ENCODE measurements around the gene VPS11.

Gene VPS11

GRCh38 chr11:119049081-119049480 lies 18.5 kb upstream of the VPS11 start:
- H2BK120ac ChIP-seq (ENCODE audit: low read depth, low read length) = no peak overlapping the region
- no peak overlapping the region for H3K4ac ChIP-seq (ENCODE audit: low read length)
- H3K4me3 ChIP-seq (ENCODE audit: low read length in 2 of 2) = no peak overlapping the region
- no CpG with 5 or more reads among the region's 7 CpGs for WGBS, 2 donors (ENCODE audit: extremely low coverage in 2 of 2, insufficient read length in 2 of 2, insufficient replicate concordance in 1 of 2)
- H3K9me3 ChIP-seq (replicated peaks in 1 of 2; ENCODE audit: control insufficient read depth in 2 of 2, insufficient read depth in 1 of 2, low read depth in 1 of 2, low read length in 2 of 2) = no peaks in the 10 kb centered on the region
- H3K27ac ChIP-seq (replicated peaks; ENCODE audit: low read length) = no peak overlapping the region
- H3K36me3 ChIP-seq (replicated peaks in 1 of 2; ENCODE audit: control insufficient read depth in 2 of 2, insufficient read depth in 2 of 2, low read length in 2 of 2) = peaks cover 74 to 98% of the 10 kb centered on the region in 2 donors
- no peak overlapping the region for H3K4me2 ChIP-seq (ENCODE audit: insufficient read depth, low read length, poor library complexity, severe bottlenecking)
- peaks cover 6% of the 10 kb centered on the region for H3K79me1 ChIP-seq (ENCODE audit: low read depth, low read length)
- no peak overlapping the region for H2AFZ ChIP-seq (ENCODE audit: low read length)
- no peak overlapping the region for H3K18ac ChIP-seq (ENCODE audit: low read length)
- H4K91ac ChIP-seq (ENCODE audit: low read depth, low read length, poor library complexity) = no peak overlapping the region
- no peaks in the 10 kb centered on the region for H3K27me3 ChIP-seq (ENCODE audit: control insufficient read depth in 3 of 3, insufficient read depth in 3 of 3, low read depth in 1 of 3, low read length in 3 of 3)
- H3K23ac ChIP-seq (ENCODE audit: low read depth, low read length, poor library complexity) = no peak overlapping the region
- no peak overlapping the region for H4K8ac ChIP-seq (ENCODE audit: low read depth, low read length)
- no peak overlapping the region for H2BK12ac ChIP-seq (ENCODE audit: low read length)
- no peaks in the 10 kb centered on the region for H3K4me1 ChIP-seq (ENCODE audit: control insufficient read depth in 2 of 2, insufficient read depth in 1 of 2, low read depth in 1 of 2, low read length in 2 of 2)
- no peak overlapping the region for H2BK15ac ChIP-seq (ENCODE audit: low read length)
- no peak overlapping the region for H2BK5ac ChIP-seq (ENCODE audit: low read length)
- no peak overlapping the region for H2AK5ac ChIP-seq (ENCODE audit: low read depth, low read length)
- no peak overlapping the region for H3K9ac ChIP-seq (ENCODE audit: low read depth, low read length, poor library complexity)
- no peak for DNase-seq (ENCODE audit: low spot score)
- no peak overlapping the region for H3K14ac ChIP-seq (ENCODE audit: low read length)

- Histone ChIP-seq H2AFZ (ENCODE audit: low read length) (no peak overlapping the region), H4K8ac (ENCODE audit: low read depth, low read length) (peak overlapping the region; percentile 26), H3K9ac (ENCODE audit: low read depth, low read length, poor library complexity) (no peak overlapping the region), H3K4me2 (ENCODE audit: insufficient read depth, low read length, poor library complexity, severe bottlenecking) (no peak overlapping the region), H3K4me1 (ENCODE audit: control insufficient read depth in 2 of 2, insufficient read depth in 1 of 2, low read depth in 1 of 2, low read length in 2 of 2) (peaks cover 2 to 5% of the 10 kb centered on the region in 2 donors), H3K18ac (ENCODE audit: low read length) (no peak overlapping the region), H3K9me3 (replicated peaks in 1 of 2; ENCODE audit: control insufficient read depth in 2 of 2, insufficient read depth in 1 of 2, low read depth in 1 of 2, low read length in 2 of 2) (no peaks in the 10 kb centered on the region), H2BK12ac (ENCODE audit: low read length) (no peak overlapping the region), H3K4ac (ENCODE audit: low read length) (no peak overlapping the region), H3K79me1 (ENCODE audit: low read depth, low read length) (peaks cover 27% of the 10 kb centered on the region), H3K36me3 (replicated peaks in 1 of 2; ENCODE audit: control insufficient read depth in 2 of 2, insufficient read depth in 2 of 2, low read length in 2 of 2) (peaks cover 74 to 91% of the 10 kb centered on the region in 2 donors), H2BK5ac (ENCODE audit: low read length) (no peak overlapping the region), H3K14ac (ENCODE audit: low read length) (no peak overlapping the region), H3K27ac (replicated peaks; ENCODE audit: low read length) (no peak overlapping the region), H4K91ac (ENCODE audit: low read depth, low read length, poor library complexity) (no peak overlapping the region), H3K27me3 (ENCODE audit: control insufficient read depth in 3 of 3, insufficient read depth in 3 of 3, low read depth in 1 of 3, low read length in 3 of 3) (no peaks in the 10 kb centered on the region), H2AK5ac (ENCODE audit: low read depth, low read length) (no peak overlapping the region), H2BK15ac (ENCODE audit: low read length) (no peak overlapping the region), H3K23ac (ENCODE audit: low read depth, low read length, poor library complexity) (peak overlapping the region; percentile 26), H2BK120ac (ENCODE audit: low read depth, low read length) (no peak overlapping the region), H3K4me3 (ENCODE audit: low read length in 2 of 2) (peak overlapping the region in 1 of 2 donors; percentile 26)
- DNase-seq (ENCODE audit: low spot score) = no peak
- no CpG with 5 or more reads among the region's 17 CpGs for WGBS, 2 donors (ENCODE audit: extremely low coverage in 2 of 2, insufficient read length in 2 of 2, insufficient replicate concordance in 1 of 2)
Measured at GRCh38 chr11:119051440-119052162, 16.0 kb upstream of the VPS11 start.

- no peak overlapping the region for H2BK5ac ChIP-seq (ENCODE audit: low read length)
- H2BK12ac ChIP-seq (ENCODE audit: low read length) = no peak overlapping the region
- H3K27me3 ChIP-seq (ENCODE audit: control insufficient read depth in 3 of 3, insufficient read depth in 3 of 3, low read depth in 1 of 3, low read length in 3 of 3) = no peaks in the 10 kb centered on the region
- no peak for DNase-seq (ENCODE audit: low spot score)
- H4K8ac ChIP-seq (ENCODE audit: low read depth, low read length) = peak overlapping the region; percentile 26
- H3K9ac ChIP-seq (ENCODE audit: low read depth, low read length, poor library complexity) = peak overlapping the region; percentile 27
- H3K9me3 ChIP-seq (replicated peaks in 1 of 2; ENCODE audit: control insufficient read depth in 2 of 2, insufficient read depth in 1 of 2, low read depth in 1 of 2, low read length in 2 of 2) = no peaks in the 10 kb centered on the region
- peaks cover 70 to 84% of the 10 kb centered on the region in 2 donors for H3K36me3 ChIP-seq (replicated peaks in 1 of 2; ENCODE audit: control insufficient read depth in 2 of 2, insufficient read depth in 2 of 2, low read length in 2 of 2)
- H3K18ac ChIP-seq (ENCODE audit: low read length) = no peak overlapping the region
- no peak overlapping the region for H3K27ac ChIP-seq (replicated peaks; ENCODE audit: low read length)
- H2BK15ac ChIP-seq (ENCODE audit: low read length) = no peak overlapping the region
- H3K4me2 ChIP-seq (ENCODE audit: insufficient read depth, low read length, poor library complexity, severe bottlenecking) = no peak overlapping the region
- H3K79me1 ChIP-seq (ENCODE audit: low read depth, low read length) = peaks cover 30% of the 10 kb centered on the region
- H4K91ac ChIP-seq (ENCODE audit: low read depth, low read length, poor library complexity) = no peak overlapping the region
- WGBS, 2 donors (ENCODE audit: extremely low coverage in 2 of 2, insufficient read length in 2 of 2, insufficient replicate concordance in 1 of 2) = no CpG with 5 or more reads among the region's 23 CpGs
- no peak overlapping the region for H3K23ac ChIP-seq (ENCODE audit: low read depth, low read length, poor library complexity)
- no peak overlapping the region for H3K4ac ChIP-seq (ENCODE audit: low read length)
- no peak overlapping the region for H2BK120ac ChIP-seq (ENCODE audit: low read depth, low read length)
- H2AFZ ChIP-seq (ENCODE audit: low read length) = no peak overlapping the region
- peaks cover 2 to 5% of the 10 kb centered on the region in 2 donors for H3K4me1 ChIP-seq (ENCODE audit: control insufficient read depth in 2 of 2, insufficient read depth in 1 of 2, low read depth in 1 of 2, low read length in 2 of 2)
- H3K14ac ChIP-seq (ENCODE audit: low read length) = no peak overlapping the region
- no peak overlapping the region for H2AK5ac ChIP-seq (ENCODE audit: low read depth, low read length)
- peak overlapping the region in 1 of 2 donors; percentile 26 for H3K4me3 ChIP-seq (ENCODE audit: low read length in 2 of 2)
Measured at GRCh38 chr11:119052163-119052814, 15.3 kb upstream of the VPS11 start.

GRCh38 chr11:119054418-119054817 lies 13.2 kb upstream of the VPS11 start:
- H3K27ac ChIP-seq (replicated peaks; ENCODE audit: low read length) = no peak overlapping the region
- H4K8ac ChIP-seq (ENCODE audit: low read depth, low read length) = no peak overlapping the region
- H3K23ac ChIP-seq (ENCODE audit: low read depth, low read length, poor library complexity) = peak overlapping the region; percentile 49
- H3K4me1 ChIP-seq (ENCODE audit: control insufficient read depth in 2 of 2, insufficient read depth in 1 of 2, low read depth in 1 of 2, low read length in 2 of 2) = peaks cover 5% of the 10 kb centered on the region in 2 donors
- no peaks in the 10 kb centered on the region for H3K9me3 ChIP-seq (replicated peaks in 1 of 2; ENCODE audit: control insufficient read depth in 2 of 2, insufficient read depth in 1 of 2, low read depth in 1 of 2, low read length in 2 of 2)
- H3K14ac ChIP-seq (ENCODE audit: low read length) = no peak overlapping the region
- DNase-seq (ENCODE audit: low spot score) = no peak
- no peak overlapping the region for H3K4me2 ChIP-seq (ENCODE audit: insufficient read depth, low read length, poor library complexity, severe bottlenecking)
- no peak overlapping the region for H2BK12ac ChIP-seq (ENCODE audit: low read length)
- H2BK15ac ChIP-seq (ENCODE audit: low read length) = no peak overlapping the region
- no CpG with 5 or more reads among the region's 10 CpGs for WGBS, 2 donors (ENCODE audit: extremely low coverage in 2 of 2, insufficient read length in 2 of 2, insufficient replicate concordance in 1 of 2)
- H3K79me1 ChIP-seq (ENCODE audit: low read depth, low read length) = peaks cover 27% of the 10 kb centered on the region
- H3K18ac ChIP-seq (ENCODE audit: low read length) = no peak overlapping the region
- no peak overlapping the region for H3K9ac ChIP-seq (ENCODE audit: low read depth, low read length, poor library complexity)
- H2BK5ac ChIP-seq (ENCODE audit: low read length) = peak overlapping the region; percentile 30
- no peak overlapping the region for H2AK5ac ChIP-seq (ENCODE audit: low read depth, low read length)
- H2BK120ac ChIP-seq (ENCODE audit: low read depth, low read length) = no peak overlapping the region
- H4K91ac ChIP-seq (ENCODE audit: low read depth, low read length, poor library complexity) = no peak overlapping the region
- H3K36me3 ChIP-seq (replicated peaks in 1 of 2; ENCODE audit: control insufficient read depth in 2 of 2, insufficient read depth in 2 of 2, low read length in 2 of 2) = peaks cover 49 to 62% of the 10 kb centered on the region in 2 donors
- no peak overlapping the region for H2AFZ ChIP-seq (ENCODE audit: low read length)
- H3K4me3 ChIP-seq (ENCODE audit: low read length in 2 of 2) = peak overlapping the region in 1 of 2 donors; percentile 79
- no peaks in the 10 kb centered on the region for H3K27me3 ChIP-seq (ENCODE audit: control insufficient read depth in 3 of 3, insufficient read depth in 3 of 3, low read depth in 1 of 3, low read length in 3 of 3)
- H3K4ac ChIP-seq (ENCODE audit: low read length) = no peak overlapping the region
